ENCODE results near the gene RAB2B.
"Not testable (repeated sequence)": the region's sequence is repeated elsewhere in the genome, so short reads cannot be mapped to it uniquely, and the experiment has no call there.

RAB2B gene

GRCh38 chr14:21454843-21455544 is 21.8 kb downstream of the RAB2B start:
- DNase-seq (ENCODE audit: low read depth in 1 of 2, low spot score in 1 of 2) = no peak
- H3K27ac ChIP-seq (replicated peaks) = peak overlapping the region; percentile 85
- H3K4me3 ChIP-seq (replicated peaks; ENCODE audit: insufficient read depth, low read length) = peak overlapping the region; percentile 92
- TF ChIP-seq SPI1 (IDR thresholded peaks at IDR 0.05; ENCODE audit: borderline replicate concordance, low read depth) (no peak), CTCF (IDR thresholded peaks at IDR 0.05; ENCODE audit: insufficient read depth, low read length) (no peak), REST (IDR thresholded peaks at IDR 0.05; ENCODE audit: insufficient replicate concordance, low read depth) (no peak), POLR2AphosphoS5 (IDR thresholded peaks at IDR 0.05; ENCODE audit: low read depth) (no peak), GABPA (IDR thresholded peaks at IDR 0.05; ENCODE audit: low read depth) (no peak)
- H3K27me3 ChIP-seq (ENCODE audit: insufficient read depth, poor library complexity, severe bottlenecking) = no peaks in the 10 kb centered on the region

GRCh38 chr14:21449899-21450216 is 26.9 kb downstream of the RAB2B start:
- Histone ChIP-seq H3K27ac (replicated peaks) (no peak overlapping the region), H3K4me3 (replicated peaks; ENCODE audit: insufficient read depth, low read length) (no peak overlapping the region), H3K27me3 (ENCODE audit: insufficient read depth, poor library complexity, severe bottlenecking) (no peaks in the 10 kb centered on the region)
- TF ChIP-seq POLR2AphosphoS5 (IDR thresholded peaks at IDR 0.05; ENCODE audit: low read depth) (no peak), GABPA (IDR thresholded peaks at IDR 0.05; ENCODE audit: low read depth) (no peak), SPI1 (IDR thresholded peaks at IDR 0.05; ENCODE audit: borderline replicate concordance, low read depth) (no peak)
- no peak for DNase-seq (ENCODE audit: low read depth in 1 of 2, low spot score in 1 of 2)

GRCh38 chr14:21442657-21443056 is 34.1 kb downstream of the RAB2B start:
- not testable (repeated sequence) for H3K4me3 ChIP-seq (replicated peaks; ENCODE audit: insufficient read depth, low read length); H3K27me3 ChIP-seq (ENCODE audit: insufficient read depth, poor library complexity, severe bottlenecking); H3K27ac ChIP-seq (replicated peaks); DNase-seq (ENCODE audit: low read depth in 1 of 2, low spot score in 1 of 2)

GRCh38 chr14:21440859-21441258 is 35.9 kb downstream of the RAB2B start:
- Histone ChIP-seq H3K27me3 (ENCODE audit: insufficient read depth, poor library complexity, severe bottlenecking) (no peaks in the 10 kb centered on the region), H3K27ac (replicated peaks) (no peak overlapping the region), H3K4me3 (replicated peaks; ENCODE audit: insufficient read depth, low read length) (no peak overlapping the region)
- TF ChIP-seq SPI1 (IDR thresholded peaks at IDR 0.05; ENCODE audit: borderline replicate concordance, low read depth) (peak; percentile 59; the same call in 1 of the 2 replicates), REST (IDR thresholded peaks at IDR 0.05; ENCODE audit: insufficient replicate concordance, low read depth) (no peak), CTCF (IDR thresholded peaks at IDR 0.05; ENCODE audit: insufficient read depth, low read length) (no peak), GABPA (IDR thresholded peaks at IDR 0.05; ENCODE audit: low read depth) (no peak), POLR2AphosphoS5 (IDR thresholded peaks at IDR 0.05; ENCODE audit: low read depth) (no peak)
- peak in 1 of 2 experiments; percentile 59 for DNase-seq (ENCODE audit: low read depth in 1 of 2, low spot score in 1 of 2)

Measured in HL-60 (cell line).